GM12801 (cell line): ENCODE results near the gene GLDC.

Experiments used
- CTCF ChIP-seq: IDR thresholded peaks from one replicate; pipeline ENCODE4 v1.5.1; 2011; ENCODE audit warnings: control low read depth; ENCODE audit not compliant: insufficient read length; ENCODE audit errors: extremely low read depth

GLDC gene

GRCh38 chr9:6551136-6551535 is 94.4 kb downstream of the GLDC start:
- TF ChIP-seq CTCF: no peak

GRCh38 chr9:6549106-6549800 is 96.3 kb downstream of the GLDC start:
- no peak for TF ChIP-seq CTCF

GRCh38 chr9:6545017-6545691 is 100.4 kb downstream of the GLDC start:
- TF ChIP-seq CTCF: no peak

GRCh38 chr9:6543204-6543603 is 102.3 kb downstream of the GLDC start:
- no peak for TF ChIP-seq CTCF

GRCh38 chr9:6538666-6539071 is 106.9 kb downstream of the GLDC start:
- TF ChIP-seq CTCF: no peak

- TF ChIP-seq CTCF: no peak
These were observed 109.9 kb downstream of the GLDC start for GRCh38 chr9:6535594-6535993.

- no peak for TF ChIP-seq CTCF
These were observed 120.0 kb downstream of the GLDC start for GRCh38 chr9:6525326-6526045.
